DMS 273 treated with DMSO at 0.1 percent for 48 hours (cell line): ENCODE results near the gene TPD52L1.
A peak's percentile ranks its signal among the peaks of the same experiment; 100 is the strongest.

Experiments used
- DNase-seq: peaks from one replicate; lab custom pipeline; 2025; lab: John Stamatoyannopoulos, UW

Gene TPD52L1

DNA sequence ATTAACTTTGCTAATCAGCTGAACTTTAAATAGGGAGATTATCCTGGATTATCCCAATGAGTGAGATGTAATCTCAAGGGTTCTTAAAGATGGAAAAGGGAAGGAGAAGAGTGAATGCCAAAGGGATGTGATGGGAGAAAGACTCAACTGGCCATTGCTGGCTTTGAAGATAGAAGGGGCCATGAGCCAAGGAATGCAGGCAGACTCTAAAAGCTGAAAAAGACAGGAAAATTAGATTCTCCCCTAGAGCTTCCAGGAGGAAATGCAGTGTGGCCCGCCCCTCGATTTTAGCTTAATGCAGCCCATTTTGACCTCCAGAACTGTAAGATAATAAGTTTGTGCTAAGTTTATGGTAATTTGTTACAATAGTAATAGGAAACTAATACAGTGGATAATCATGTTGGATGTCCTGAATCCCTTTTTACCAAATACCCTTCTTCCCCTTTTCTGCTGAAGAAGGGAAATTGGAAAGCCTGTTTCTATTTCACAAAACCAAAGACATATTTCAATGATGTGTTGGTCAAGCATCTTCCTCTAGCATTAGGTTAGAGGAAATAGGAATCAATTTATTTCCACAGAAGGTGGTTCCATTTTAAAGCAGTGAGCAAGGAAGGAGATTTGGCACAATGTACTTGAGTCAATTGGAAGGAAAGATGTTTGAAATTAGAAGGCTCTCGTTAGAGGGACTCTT lies 151.5 kb downstream of the TPD52L1 start:
- DNase-seq, result no peak

GRCh38 chr6:125306756-125307149 lies 153.2 kb downstream of the TPD52L1 start:
- no peak for DNase-seq

GRCh38 chr6:125307150-125307838 lies 153.7 kb downstream of the TPD52L1 start:
- DNase-seq, result no peak

- DNase-seq, result no peak
Observed at GRCh38 chr6:125307964-125308615, 154.5 kb downstream of the TPD52L1 start.

GRCh38 chr6:125310994-125311649 lies 157.5 kb downstream of the TPD52L1 start:
- peak; percentile 53 for DNase-seq

DNA sequence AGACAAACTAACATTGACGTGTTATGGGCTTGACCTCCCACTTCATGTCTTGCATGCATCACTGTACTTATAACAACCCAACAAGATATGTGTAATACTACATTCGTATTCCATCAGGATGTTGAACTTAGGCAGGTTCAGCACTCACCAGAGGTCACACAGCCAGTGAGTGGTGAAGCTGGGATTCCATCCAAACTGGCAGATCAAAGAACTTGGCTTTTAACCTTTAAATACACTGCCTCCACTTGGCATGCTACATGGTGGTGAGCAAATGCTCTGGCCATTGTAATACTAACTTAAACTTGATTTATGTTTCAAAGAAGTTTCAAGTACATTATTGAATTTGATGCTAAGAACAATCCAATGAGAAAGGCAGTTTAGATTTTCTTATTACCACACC lies 158.9 kb downstream of the TPD52L1 start:
- DNase-seq, result no peak

- DNase-seq, result no peak
Observed at GRCh38 chr6:125312950-125313349, 159.4 kb downstream of the TPD52L1 start.
